ENCODE data around the gene MRPL27.

The MRPL27 gene

DNA sequence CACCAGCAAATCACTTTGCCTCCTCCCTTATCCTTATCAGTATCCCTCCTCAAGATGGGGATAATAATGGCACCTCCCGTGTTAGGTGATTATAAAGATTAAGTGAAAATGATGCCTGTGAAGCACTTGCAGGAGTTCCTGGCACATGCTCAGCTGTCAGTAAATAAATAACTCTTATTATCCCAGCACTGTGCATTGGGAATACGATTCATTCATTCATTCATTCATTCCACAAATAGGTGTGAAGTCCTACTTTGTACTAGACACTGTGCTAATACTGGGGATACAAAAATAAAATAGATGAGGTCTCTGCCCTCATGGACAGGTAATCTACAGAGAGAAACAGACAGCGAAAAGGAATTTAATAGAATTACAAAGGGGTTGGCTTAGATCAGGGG, 25.1 kb downstream of the MRPL27 start:
- Histone ChIP-seq H3K27me3 (no peaks in the 10 kb centered on the region), H3K4me2 (peak overlapping the region; percentile 91 to 100 (median 98)), H3K4me1 (peaks cover 33 to 48% (median 42%) of the 10 kb centered on the region in 10 experiments), H3K9ac (peak overlapping the region in 2 of 11 experiments; percentile 4 to 95; a peak in 3 of 22 replicates), H3K36me3 (peaks cover 0 to 22% (median 13%) of the 10 kb centered on the region in 11 experiments; a peak in 16 of 22 replicates), H3K9me3 (replicated peaks in 1 of 11) (no peaks in the 10 kb centered on the region), H4K20me1 (peaks cover 29 to 57% (median 51%) of the 10 kb centered on the region in 11 experiments; a peak in 20 of 22 replicates), H3K27ac (no peak overlapping the region), H3K4me3 (peak overlapping the region in 1 of 10 experiments; percentile 88; a peak in 1 of 20 replicates)
- no peak for TF ChIP-seq Cebpa-rat (IDR thresholded peaks at IDR 0.05)

DNA sequence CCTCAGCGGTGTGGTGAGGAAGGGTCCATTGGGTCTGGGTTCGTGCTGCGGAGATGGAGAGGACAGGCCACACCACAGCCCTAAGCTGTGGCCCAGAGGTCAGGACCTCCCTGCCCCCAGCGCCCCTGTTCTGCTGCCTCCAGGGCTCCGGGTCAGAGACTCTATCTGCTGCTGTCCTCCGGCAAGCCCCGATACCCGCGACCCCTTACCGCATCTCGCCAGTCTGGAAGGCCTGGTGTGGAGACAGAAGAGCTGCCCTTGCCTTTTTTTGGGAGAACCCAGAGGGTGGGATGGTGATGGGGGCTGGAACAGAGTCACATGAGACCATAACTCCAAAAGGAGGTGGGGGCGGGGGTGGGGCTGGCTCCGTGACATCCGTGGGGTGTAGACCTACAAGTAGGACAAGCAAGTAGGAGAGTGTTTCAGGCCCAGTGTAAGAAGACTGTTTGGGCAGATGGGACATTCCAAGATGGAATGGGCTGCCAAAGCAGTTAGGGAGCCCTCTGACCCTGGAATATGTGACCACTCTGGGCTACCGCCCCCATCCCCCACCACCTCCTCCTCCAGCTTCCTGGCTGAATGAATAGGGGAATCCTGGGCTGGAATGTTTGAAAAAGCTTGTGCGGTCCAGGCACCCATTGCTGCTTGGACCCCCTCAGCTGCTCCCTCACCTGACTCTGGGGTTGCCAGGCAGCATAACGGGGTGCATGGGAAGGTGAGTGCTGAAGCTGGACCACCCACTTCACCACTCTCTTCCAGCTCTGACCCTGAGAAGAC, 25.7 kb downstream of the MRPL27 start:
- H3K4me3 ChIP-seq = peak overlapping the region; percentile 82 to 98 (median 92)
- no peak for TF ChIP-seq Cebpa-rat (IDR thresholded peaks at IDR 0.05)
- peaks cover 25 to 52% (median 45%) of the 10 kb centered on the region in 11 experiments; a peak in 20 of 22 replicates for H4K20me1 ChIP-seq
- H3K27me3 ChIP-seq = no peaks in the 10 kb centered on the region
- H3K4me1 ChIP-seq = peaks cover 33 to 48% (median 42%) of the 10 kb centered on the region in 10 experiments
- peak overlapping the region; percentile 87 to 96 (median 92) for H3K9ac ChIP-seq
- peaks cover 0 to 17% (median 7%) of the 10 kb centered on the region in 11 experiments; a peak in 15 of 22 replicates for H3K36me3 ChIP-seq
- peak overlapping the region; percentile 68 to 92 (median 88); a peak in 21 of 22 replicates for H3K27ac ChIP-seq
- peak overlapping the region; percentile 91 to 100 (median 98) for H3K4me2 ChIP-seq
- peaks cover 0 to 1% (median 0%) of the 10 kb centered on the region in 11 experiments; a peak in 7 of 22 replicates for H3K9me3 ChIP-seq (replicated peaks in 1 of 11)

DNA sequence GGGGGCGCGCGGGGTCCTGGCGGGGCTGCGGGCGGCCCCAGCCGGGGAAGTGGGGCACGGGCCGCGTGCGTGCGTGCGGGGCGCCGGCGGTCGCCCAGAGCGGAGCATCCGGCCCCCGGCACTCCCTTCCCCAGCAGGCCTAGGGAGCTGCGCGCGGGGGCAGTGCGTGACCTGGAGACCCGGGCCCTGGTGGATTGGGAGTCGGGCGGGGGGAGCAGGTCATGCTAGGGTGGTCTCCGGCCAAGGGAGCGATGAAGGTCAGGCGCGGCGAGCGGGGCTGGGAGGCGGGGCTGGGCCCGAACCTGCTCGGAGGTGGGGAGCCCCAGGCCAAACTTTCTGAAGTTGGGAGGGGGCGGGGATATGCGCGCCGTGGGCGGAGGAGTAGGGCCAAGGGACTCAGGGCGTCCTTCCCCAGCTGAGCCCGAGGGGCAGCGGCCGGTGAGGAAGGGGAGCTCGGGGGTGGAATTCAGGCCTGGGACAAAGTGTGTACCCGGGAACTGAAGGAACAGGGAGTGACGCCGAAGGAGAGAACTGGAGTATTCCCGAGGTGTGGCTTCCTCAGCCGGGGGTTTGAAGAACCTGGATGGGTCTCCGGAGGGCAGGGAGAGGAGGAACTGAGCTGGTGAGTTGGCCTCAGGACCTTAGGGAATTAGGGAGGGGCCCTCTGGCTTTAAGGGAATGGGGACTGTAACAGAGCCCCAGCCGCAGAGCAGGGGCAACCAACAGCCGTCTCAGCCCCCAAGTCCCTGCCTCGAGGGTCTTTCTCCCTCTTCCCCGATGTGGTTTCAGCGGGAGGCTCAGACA, 26.5 kb downstream of the MRPL27 start:
- peak overlapping the region; percentile 87 to 96 (median 92) for H3K9ac ChIP-seq
- peaks cover 33 to 48% (median 42%) of the 10 kb centered on the region in 10 experiments for H3K4me1 ChIP-seq
- no peak for TF ChIP-seq Cebpa-rat (IDR thresholded peaks at IDR 0.05)
- no peaks in the 10 kb centered on the region for H3K27me3 ChIP-seq
- peak overlapping the region; percentile 91 to 100 (median 98) for H3K4me2 ChIP-seq
- peaks cover 20 to 44% (median 37%) of the 10 kb centered on the region in 11 experiments; a peak in 20 of 22 replicates for H4K20me1 ChIP-seq
- H3K4me3 ChIP-seq = peak overlapping the region; percentile 82 to 98 (median 92)
- H3K9me3 ChIP-seq (replicated peaks in 1 of 11) = peaks cover 7 to 9% (median 8%) of the 10 kb centered on the region in 11 experiments; a peak in 17 of 22 replicates
- peak overlapping the region; percentile 68 to 92 (median 88) for H3K27ac ChIP-seq
- H3K36me3 ChIP-seq = peaks cover 0 to 10% (median 0%) of the 10 kb centered on the region in 11 experiments; a peak in 3 of 22 replicates

DNA sequence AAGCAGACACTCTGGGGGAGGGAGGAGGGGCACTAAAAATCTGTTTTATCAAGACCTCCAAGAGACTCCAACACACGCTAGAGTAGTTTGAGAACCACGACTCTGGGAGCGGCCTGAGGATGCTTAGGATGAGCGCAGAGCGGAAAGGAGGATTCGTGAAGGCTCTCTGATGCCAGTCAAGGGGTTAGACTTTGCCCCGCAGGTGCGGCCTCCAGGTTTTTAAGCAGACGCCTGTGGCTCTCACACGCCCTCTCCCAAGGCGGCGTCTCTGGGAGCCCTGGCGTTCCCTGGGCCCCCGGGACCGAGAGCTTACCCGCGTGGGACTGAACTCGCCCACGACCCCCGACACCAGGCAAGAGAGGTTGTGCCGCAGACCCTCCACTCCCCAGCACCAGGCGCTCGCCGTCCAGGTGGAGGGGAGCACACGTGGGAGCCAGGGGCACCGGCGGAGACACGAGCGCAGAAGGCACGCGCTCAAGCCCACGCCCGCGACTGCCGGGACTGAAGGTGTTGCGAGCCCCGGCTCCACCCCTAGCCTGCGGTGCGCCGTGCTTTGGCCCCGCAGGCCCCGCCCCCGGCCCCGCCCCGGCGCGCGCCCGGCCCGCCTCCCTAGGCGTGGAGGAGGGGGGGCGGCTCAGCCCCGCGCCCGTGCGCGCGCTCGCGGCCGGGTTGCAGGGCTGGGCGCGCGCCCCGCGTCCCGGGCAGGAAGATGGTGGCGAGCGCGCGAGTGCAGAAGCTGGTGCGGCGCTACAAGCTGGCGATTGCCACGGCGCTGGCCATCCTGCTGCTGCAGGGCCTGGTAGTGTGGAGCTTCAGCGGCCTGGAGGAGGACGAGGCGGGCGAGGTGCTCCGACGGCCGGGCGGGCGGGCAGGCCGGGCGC, 27.3 kb downstream of the MRPL27 start, which contains the start of gene XYLT2:
TSS of gene XYLT2 (plus strand) at position 695 of the 881 bp plus-strand sequence. CDS start at position 710, 15 bp downstream.
- TF ChIP-seq Cebpa-rat (IDR thresholded peaks at IDR 0.05) = no peak
- Histone ChIP-seq H3K27ac (peak within 1 kb of the TSS; percentile 68 to 92 (median 88)), H3K36me3 (peaks cover 0 to 7% (median 0%) of the 10 kb centered on the region in 11 experiments; a peak in 2 of 22 replicates), H3K4me3 (peak within 1 kb of the TSS; percentile 82 to 98 (median 92)), H3K4me1 (peaks cover 33 to 48% (median 42%) of the 10 kb centered on the region in 10 experiments), H3K27me3 (no peaks in the 10 kb centered on the region), H3K4me2 (peak within 1 kb of the TSS; percentile 91 to 100 (median 98)), H3K9ac (peak within 1 kb of the TSS; percentile 87 to 96 (median 92)), H3K9me3 (replicated peaks in 1 of 11) (peaks cover 8 to 13% (median 9%) of the 10 kb centered on the region in 11 experiments; a peak in 17 of 22 replicates), H4K20me1 (peaks cover 11 to 35% (median 30%) of the 10 kb centered on the region in 11 experiments; a peak in 19 of 22 replicates)

DNA sequence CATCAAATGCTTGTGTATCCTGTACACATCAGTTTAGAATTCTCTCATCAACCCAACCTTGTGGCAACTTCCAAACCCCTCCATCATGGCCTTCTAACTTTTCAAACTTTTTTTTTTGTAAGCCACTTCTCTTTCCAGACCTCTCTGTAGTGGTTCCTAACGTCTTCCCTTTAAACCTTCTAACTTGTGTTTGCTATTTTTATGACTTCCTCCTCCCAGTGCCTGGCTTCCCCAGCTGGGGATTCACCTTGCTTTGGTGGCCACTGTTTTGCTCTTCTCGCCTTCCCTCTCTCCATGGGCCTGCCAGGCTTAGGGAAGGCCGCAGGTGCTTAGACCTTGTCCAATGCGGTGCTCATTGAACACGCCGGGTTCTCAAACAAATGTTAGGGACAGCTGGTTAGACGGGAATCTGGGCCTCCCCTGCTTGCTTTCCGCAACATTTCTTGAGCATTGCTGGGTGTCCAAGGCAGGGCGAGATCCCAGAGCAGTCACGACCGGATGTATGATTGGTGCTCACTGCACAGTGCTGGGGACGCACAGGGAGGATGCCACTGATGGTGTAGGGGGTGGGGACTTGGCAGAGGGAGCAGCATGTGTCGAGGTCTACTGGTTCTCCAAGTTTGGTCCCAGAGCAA, 28.1 kb downstream of the MRPL27 start:
- Histone ChIP-seq H3K4me1 (peaks cover 33 to 48% (median 42%) of the 10 kb centered on the region in 10 experiments), H3K9me3 (replicated peaks in 1 of 11) (peaks cover 8 to 16% (median 12%) of the 10 kb centered on the region in 11 experiments; a peak in 17 of 22 replicates), H3K36me3 (peaks cover 0 to 7% (median 0%) of the 10 kb centered on the region in 11 experiments; a peak in 2 of 22 replicates), H3K4me3 (peak overlapping the region; percentile 82 to 98 (median 92); a peak in 19 of 20 replicates), H3K27me3 (no peaks in the 10 kb centered on the region), H3K4me2 (peak overlapping the region; percentile 91 to 99 (median 98)), H4K20me1 (peaks cover 11 to 31% (median 27%) of the 10 kb centered on the region in 11 experiments; a peak in 19 of 22 replicates), H3K9ac (peak overlapping the region in 7 of 11 experiments; percentile 89 to 96 (median 93); a peak in 11 of 22 replicates), H3K27ac (peak overlapping the region in 9 of 11 experiments; percentile 27 to 92 (median 88); a peak in 10 of 22 replicates)
- no peak for TF ChIP-seq Cebpa-rat (IDR thresholded peaks at IDR 0.05)

DNA sequence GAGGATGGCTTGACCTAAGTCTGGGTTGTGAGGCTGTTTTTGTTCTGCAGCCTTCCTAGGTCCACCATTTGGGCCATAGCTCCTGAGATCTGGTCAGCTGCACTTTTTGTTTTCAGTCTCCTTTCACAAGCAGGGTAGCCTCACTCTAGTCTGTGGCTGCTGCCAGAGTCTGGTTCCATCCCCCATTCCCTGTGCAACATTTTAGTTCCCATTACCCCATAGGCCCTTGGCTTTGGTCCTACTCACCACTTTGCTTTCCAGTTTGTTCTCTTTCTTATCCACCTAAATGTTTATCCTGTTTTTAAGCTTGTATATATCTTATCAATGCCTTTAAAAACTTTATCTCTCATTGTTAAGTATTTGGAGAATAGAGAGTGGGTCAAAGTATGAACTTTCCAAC, 33.6 kb downstream of the MRPL27 start:
- Histone ChIP-seq H4K20me1 (no peaks in the 10 kb centered on the region), H3K4me3 (no peak overlapping the region), H3K4me2 (no peak overlapping the region), H3K4me1 (peaks cover 5 to 11% (median 8%) of the 10 kb centered on the region in 10 experiments), H3K9ac (no peak overlapping the region), H3K36me3 (no peaks in the 10 kb centered on the region), H3K27me3 (no peaks in the 10 kb centered on the region), H3K27ac (no peak overlapping the region), H3K9me3 (replicated peaks in 1 of 11) (peaks cover 25 to 39% (median 32%) of the 10 kb centered on the region in 11 experiments)
- TF ChIP-seq Cebpa-rat (IDR thresholded peaks at IDR 0.05) = no peak

DNA sequence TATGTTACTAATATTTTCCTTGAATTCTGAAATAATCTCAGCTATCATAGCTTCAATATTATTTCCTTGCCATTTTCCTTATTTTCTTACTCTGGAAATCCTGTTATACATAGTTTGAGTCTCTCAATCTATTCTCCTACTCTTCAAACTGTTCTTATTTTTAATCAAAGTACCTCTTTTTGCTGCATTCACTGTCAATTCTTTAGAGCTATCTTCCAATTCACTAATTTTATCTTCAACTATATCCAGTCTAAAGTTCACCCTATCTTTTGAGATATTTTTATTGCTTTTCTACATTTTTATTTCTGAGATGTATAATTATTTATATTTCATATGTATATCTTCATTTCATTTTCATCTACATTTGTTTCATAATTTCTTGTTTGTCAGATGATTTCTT, 34.3 kb downstream of the MRPL27 start:
- Histone ChIP-seq H4K20me1 (no peaks in the 10 kb centered on the region), H3K4me2 (no peak overlapping the region), H3K9ac (no peak overlapping the region), H3K27me3 (no peaks in the 10 kb centered on the region), H3K4me3 (no peak overlapping the region), H3K4me1 (peaks cover 5 to 12% (median 8%) of the 10 kb centered on the region in 10 experiments; a peak in 19 of 20 replicates), H3K36me3 (no peaks in the 10 kb centered on the region), H3K27ac (no peak overlapping the region), H3K9me3 (replicated peaks in 1 of 11) (peaks cover 25 to 39% (median 32%) of the 10 kb centered on the region in 11 experiments)
- no peak for TF ChIP-seq Cebpa-rat (IDR thresholded peaks at IDR 0.05)

All from BLaER1 treated with 17β-estradiol and CSF1 and Interleukin-3, amounts not matched to agents 10 nM and 100 nM (cell line).